ENCODE measurements around the gene OR13J1.
A peak's percentile ranks its signal among the peaks of the same experiment; 100 is the strongest.

The OR13J1 gene

DNA sequence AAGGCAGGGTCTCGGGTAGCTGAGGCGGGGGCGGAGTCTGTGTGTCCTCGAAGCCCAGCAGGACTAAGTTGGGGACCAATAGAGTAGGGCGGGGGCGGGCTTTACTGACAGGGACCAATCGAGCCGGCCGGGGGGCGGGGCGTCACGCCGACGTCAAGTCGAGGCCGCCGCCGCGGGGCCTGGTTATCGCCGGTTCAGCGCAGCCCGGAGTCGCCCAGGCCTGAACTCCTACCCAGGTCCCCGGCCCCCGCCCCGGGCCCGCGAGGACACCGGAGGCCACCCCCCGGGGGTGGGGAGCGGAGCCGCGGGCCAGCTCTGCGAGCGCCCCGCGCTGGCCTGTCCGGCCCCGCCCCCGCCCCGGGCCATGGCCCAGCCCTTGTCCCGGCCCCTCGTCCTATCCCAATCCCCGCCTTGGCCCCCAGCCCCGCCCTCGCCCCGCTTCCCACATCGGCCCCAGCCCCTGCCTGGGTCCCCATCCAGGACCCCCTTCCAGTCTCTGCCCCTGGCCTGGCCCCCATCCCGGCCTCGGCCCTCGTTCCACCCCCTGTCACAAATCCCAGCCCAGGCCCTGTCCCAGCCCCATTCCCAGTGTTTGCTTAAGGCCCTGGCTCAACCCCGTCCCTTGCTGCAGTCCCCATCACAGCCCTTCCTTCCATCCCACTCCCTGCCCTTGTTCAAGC lies 41.0 kb downstream of the OR13J1 start, which contains the start of gene TMEM8B:
Gene TMEM8B, plus strand, starts transcription at position 145 of the 680 bp plus-strand sequence. Its CDS starts 220 bp downstream, at position 365.
- DNase-seq: peak; percentile 80 to 89

DNA sequence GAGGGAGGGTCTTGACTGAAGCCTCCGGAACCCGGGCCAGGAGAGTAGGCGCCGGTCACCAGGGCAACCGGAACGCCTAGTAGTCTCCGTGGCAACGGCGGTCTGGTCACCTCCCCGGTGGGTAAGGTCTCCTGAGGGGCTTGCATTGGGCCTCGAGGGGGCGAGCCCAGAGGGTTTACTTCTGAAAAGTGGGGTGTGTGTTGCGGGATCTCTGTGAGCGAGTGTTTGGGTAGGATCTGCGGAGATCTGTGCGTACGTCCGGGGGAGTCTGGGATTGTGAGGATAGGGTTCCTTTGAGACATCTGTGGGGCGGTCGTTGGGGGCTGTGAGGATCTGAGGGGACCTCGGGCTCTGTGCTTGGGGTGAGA lies 41.5 kb downstream of the OR13J1 start, which contains the start of gene FAM221B:
Gene FAM221B, minus strand, starts transcription at position 17 of the 368 bp plus-strand sequence. CDS start 2,571 bp downstream, outside the sequence.
- no peak for DNase-seq

DNA sequence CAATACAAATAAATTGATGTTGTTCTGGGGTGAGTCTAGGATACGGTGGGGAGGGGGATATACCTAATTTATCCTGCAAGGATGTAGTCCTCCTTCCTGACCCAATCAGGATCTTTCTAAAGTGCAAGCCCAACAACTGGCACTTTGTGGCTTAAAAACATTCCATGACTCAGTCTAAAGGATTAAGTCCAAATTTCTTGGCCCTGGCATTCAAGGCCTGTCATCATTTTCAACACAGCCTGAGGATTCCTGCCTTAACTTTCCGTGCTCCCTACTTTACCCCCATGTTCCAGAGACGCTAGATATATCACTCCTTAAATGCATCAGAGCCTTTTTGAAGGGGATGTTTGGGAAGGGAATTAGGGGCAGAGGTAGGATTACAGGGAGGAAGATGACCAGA lies 42.7 kb downstream of the OR13J1 start:
- DNase-seq: no peak

DNA sequence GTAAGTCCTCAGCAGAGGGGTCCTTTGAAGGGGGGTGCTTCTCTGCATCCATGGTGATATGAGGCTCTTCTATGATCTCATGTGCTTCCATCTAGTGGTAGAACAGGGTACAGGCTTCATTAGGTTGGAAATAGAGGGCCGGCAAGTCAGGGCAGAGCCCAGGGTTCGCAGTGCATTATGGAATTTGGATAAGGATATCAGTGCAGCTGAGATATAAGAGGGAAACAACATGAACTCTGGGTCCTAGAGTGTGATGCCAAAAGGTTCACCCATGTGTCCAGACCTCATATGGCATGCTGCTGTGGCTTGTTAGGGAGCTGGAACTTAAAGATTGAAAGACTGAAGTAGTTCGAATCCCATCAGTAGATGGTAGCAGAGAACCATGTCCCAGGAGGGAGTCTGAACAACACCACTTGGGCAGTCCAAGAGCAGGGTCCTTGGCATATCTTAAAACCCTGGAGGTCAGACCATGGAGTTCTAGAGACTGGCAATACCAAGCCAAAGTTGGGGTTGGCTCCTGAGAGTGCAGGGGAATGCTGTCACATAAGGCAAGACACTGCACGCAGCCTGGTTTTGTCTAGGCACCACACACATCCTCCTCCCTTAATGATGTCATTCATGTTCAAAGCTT lies 44.0 kb downstream of the OR13J1 start:
- peak; percentile 11 to 16 for DNase-seq

DNA sequence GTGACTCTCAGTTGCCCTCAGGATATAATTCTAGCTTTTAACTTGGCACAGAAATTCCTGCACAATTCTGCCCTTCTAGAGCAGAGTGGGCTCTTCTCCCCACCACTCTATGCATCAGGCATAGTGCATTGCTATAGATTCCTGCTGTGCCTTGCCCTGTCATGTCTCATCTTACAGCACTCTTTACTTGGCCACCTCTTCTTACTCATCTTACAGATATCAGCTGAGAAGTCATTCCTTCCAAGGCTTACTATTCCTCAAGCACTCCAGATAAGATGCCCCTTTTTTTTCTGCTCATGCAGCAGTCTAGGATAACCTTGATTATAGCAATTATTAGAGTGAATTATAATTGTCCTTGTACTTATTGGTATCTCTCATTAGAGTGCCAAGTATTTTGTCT lies 47.3 kb downstream of the OR13J1 start:
- DNase-seq: no peak

DNA sequence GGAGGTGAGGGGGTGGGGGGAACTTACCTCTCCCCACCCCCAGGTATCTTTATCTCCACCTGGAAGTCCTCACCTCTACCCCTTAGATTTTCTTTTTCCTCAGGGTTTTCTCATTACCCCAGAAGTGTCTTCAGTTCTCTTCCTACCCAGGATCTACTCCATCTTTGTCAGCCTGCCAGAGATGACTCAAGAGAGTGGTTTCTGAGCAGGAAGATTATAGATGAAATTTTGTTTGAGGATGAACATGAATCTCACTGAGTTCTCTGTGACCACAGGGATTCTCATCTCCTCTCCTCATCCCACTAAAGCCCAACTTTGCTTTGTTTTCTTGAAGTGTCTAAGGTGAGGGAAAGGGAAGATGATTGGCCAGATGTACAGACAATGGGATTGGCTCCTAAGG lies 50.1 kb downstream of the OR13J1 start:
- no peak for DNase-seq
